CD4-positive, alpha-beta T cell treated with Interleukin-4 for 4 hours (primary cell): ENCODE results near the gene RASAL2.
"Not testable (repeated sequence)": the region's sequence is repeated elsewhere in the genome, so short reads cannot be mapped to it uniquely, and the experiment has no call there.

ENCODE experiments used
- DNase-seq: peaks from one replicate; pipeline ENCODE4 v3.0.0-alpha.2; 2020

RASAL2 gene

DNA sequence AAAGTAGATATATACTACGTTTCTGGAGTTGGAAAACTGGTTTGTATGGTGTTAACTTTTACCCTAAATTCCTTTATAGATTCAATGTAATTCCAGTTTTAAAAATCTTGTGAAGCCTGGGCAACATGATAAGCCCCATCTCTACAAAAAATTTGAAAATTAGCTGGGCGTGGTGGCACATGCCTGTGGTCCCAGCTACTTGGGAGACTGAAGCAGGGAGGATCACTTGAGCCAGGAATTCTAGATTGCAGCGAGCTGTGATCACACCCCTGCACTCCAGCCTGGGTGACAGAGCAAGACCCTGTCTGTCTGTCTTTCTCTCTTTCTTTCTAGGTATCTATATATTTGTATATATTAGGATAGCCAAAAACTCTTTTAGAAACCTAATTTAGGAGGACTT is 260.9 kb downstream of the RASAL2 start:
- DNase-seq: no peak

DNA sequence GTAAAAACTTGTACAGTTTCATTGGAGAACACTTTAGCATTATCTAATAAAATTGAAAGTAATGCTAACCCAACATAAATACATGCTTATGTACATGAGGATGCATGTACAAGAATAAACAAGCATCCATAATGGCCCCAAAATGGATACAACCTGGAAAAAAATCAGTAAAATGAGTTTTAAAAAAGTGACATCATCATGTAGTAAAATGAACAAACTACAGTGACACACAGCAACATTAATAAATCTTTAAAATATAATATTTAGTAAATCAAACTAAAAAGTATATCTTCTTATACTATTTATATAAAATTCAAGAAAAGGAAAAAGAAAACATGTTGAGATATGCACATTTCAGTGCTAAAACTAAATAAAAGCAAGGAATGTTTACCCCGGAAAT is 262.4 kb downstream of the RASAL2 start:
- DNase-seq: no peak

DNA sequence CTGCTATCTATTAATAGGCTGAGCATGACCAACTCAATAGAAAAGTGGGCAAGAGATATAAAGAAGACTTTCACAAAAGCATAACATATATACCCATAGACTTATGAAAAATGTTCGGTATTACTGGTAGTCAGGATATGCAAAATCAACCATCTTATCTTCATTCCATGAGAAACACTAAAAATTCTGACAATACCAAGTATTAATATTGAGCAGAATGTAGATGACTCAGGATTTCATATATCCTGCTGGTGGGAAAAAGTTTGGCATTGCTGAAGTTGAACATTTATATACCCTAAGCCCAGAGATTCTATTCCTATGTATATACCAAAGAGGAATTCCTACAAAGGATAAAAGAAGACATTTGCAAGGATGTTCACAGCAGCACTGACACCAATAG is 264.6 kb downstream of the RASAL2 start:
- DNase-seq: no peak

DNA sequence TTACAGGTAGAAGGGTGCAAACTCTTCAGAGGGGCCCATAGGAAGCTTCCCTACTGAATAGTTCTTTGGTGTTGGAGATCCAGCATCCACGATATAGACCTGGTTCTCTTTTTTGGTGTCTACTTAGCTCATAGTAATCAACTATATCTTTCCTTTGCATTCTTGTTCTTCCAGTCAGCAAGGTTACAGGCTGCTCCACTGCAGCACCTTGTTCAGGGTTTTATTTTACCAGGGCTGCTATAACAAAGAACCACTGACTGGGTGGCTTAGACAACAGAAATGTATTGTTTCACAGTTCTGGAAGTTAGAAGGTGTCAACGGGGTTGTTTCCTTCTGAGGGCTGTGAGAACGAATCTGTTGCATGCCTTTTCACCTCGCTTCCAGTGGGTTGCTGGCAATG is 266.5 kb downstream of the RASAL2 start:
- no peak for DNase-seq

DNA sequence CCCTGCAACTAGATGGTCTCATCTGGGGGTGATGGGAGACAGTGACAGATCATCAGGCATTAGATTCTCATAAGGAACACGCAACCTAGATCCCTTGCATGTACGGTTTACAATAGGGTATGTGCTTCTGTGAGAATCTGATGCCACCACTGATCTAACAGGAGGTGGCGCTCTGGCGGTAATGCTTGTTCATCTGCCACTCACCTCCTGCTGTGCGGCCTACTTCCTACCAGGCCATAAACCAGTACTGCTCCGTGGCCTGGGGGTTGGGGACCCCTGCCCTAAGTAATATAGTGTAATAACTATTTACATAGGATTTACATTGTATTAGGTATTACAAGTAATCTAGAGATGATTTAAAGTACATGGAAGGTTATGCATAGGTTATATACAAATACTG is 267.9 kb downstream of the RASAL2 start:
- DNase-seq: no peak

DNA sequence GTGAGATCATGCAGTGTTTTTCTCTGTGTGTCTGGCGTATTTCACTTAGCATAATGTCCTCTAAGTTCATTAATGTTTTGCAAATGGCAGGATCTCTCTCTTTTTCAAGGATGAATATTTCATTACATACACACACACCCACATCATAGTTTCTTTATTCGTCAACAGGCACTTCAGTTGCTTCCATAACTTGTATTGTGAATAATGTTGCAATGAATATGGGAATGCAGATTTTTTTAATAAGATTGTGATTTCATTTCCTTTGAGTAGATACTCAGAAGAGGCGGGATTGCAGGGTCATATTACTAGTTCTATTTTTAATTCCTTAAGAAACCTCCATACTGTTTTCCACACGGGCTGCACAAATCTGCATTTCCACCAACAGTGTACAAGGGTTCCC is 268.8 kb downstream of the RASAL2 start:
- DNase-seq: no peak

DNA sequence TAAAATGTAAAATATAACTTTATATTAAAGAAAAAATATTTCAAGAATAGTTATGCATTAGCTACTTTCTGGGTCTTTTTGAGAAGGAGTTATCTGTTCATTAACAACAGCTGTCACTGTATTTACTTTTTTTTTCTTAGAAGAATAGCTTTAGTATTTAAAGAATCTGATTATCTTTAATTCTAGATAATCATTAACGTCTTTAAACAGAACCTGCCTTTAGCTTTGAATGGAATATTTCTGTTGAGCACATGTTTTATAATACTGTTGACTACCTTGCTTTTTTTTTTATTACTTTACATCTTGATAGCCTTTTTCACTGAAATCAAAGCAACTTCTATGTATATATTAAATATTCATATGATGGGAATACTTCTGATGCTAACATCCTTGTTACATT is 270.9 kb downstream of the RASAL2 start:
- DNase-seq: no peak

DNA sequence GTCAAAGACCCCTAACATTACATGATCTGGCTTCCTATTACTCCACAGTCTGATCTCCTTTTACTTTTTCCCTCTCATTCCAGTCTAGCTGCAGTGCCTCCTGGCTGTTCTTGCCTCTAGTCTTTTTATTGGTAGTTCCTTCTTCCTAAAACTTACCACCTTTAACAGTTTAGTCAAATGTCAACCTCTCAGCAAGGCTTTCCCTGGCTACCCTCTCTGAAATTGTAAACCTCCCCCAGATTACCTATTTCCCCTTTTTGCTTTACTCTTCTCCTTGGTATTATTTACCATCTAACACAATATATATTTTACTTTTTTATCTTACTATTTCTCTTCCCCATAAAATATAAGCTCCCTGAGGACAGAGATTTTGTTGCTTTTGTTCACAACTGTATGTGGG is 273.2 kb downstream of the RASAL2 start:
- no peak for DNase-seq

DNA sequence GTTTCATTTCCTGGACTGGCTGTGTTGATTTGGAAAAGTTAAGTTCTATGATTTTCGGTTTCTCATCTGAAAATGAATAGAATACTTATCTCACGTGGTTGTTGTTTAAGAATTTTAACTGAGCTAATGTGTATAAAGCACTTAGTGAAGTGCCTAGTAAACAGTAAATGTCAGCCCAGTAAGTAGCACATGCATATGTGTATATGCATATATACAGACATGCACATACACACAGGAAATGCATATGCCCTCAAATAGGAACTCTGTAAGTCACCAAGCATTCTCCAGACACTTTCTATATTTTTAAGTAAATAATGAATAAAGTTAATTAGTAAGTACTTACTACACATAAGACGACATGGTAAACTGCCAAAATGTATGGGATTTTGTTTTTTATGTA is 274.3 kb downstream of the RASAL2 start:
- DNase-seq: no peak

DNA sequence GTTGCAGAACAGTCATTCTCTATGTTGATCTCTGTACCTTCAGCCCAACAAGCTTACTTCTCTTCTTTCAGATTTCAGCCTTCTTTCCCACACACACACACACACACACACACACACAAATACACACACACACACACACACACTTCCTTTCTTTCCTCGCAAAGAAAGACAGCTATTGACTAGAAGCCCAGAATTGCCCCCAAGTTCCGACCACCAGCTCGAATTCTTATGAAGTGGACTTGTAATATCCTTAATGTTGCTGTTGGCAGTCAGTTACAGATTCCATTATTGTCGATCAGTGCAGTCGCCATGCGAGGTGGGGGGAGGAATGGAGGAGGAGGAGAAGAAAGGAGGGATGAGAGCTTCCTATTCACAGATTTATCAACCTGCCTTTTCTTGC is 277.3 kb downstream of the RASAL2 start:
- no peak for DNase-seq

DNA sequence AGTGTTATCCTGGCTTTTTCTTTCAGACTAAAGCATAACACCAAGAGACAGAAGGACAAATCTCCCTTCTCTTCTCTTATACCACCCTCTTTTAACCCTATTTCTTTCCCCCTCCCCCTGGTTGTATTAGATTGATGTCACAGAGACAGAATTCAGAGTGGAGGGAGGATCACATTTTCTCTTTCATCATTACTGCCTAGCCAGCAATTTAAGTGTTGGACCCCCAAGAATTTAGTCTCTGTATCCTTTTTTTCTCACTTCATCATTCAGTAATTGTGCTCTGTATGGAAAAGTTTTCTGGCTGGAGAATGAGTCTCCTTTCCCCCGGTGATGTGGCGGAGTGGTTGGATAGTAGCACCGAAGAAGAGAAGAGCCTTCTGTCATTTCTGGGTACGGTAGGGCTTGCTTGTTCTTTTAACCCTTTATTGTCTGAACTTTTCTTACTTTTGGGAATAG is 278.1 kb downstream of the RASAL2 start:
- DNase-seq: no peak

DNA sequence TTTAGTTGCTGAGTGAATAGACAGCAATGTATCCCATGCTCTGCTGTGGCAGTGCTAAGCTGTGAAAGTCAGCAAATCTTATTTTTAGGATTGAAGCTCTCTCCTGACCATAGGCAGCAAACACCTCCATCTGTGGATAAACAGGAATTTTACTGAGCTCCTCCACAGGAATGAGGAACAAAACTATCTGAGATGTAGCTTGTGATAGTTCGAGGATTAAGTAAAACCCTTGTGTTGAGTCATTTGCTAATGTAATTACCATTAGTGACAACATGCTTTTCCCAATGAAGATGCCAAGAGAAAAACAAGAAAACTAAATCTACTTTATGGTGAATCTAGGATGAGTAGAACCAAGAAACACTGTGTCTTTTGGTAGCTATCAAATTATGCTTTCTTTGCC is 280.1 kb downstream of the RASAL2 start:
- no peak for DNase-seq

DNA sequence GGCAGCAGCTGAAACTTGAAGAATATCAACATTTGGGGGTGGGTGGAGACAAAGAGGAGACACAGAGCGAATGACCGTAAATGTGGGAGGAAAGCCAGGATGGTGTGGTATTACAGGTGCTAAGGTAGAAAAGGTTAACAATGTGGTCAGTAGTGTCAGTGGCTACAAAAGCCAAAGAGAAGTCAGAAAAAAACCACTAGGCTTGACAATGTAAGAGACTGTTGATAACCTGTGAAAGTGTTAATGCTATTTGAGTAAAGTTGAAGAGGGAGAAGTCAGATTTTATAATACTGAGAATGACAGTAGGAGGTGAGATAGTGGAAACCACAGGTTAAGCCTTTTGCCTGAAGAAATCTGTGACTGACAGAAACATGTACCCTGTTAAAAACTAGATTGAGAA is 282.1 kb downstream of the RASAL2 start:
- DNase-seq: no peak

DNA sequence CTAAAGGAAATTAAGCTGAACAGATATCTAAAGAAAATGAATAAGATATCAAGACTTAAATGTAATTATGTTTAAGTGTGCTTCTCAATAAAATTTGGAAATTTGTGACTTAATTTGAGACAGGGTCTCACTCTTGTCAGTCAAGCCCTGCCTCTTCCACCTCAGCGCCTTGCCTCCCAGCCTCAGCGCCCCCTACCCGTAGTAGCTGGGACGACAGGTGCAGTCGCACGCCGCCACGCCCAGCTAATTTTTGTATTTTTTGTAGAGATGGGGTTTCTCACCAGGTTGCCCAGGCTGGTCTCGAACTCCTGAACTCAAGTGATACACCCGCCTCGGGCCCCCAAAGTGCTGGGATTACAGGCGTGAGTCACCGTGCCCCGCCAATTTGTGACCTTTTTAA is 285.9 kb downstream of the RASAL2 start:
- no peak for DNase-seq

DNA sequence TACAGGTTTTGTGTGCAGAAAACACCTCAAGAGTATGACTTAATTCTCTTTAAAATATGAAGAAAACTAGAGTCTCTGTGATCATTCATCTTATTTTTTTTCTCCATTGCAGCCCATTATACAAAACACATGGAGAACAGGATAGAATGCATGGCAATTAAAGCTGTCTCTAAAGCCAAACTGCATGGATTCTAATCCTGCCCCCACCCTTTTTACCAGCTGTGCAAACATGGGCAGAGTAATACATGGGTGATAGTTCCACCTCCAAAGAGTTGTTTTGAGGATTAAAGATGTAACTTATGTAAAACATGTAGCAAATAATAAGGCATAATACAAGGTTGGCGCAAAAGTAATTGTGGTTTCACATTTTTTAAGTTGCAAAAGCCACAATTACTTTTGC is 288.5 kb downstream of the RASAL2 start:
- DNase-seq: no peak

DNA sequence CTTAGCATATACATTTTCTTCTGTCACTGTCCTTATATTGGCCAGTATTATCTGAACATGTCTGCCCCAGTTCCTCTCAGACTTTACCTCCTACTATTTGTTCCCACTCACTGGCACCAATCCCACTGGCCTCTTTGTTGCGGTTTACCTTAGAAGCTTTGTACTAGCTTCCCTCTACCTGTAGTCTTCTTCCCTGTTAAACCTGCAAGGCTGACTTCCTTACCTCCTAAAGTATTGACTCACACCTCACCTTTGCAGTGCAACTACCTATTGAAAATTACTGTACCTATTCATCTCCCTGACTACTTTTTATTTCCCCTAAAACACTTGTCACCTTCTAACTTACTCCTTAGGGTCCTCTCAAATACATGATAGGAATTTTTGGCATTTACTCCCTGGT is 291.8 kb downstream of the RASAL2 start:
- DNase-seq: no peak

DNA sequence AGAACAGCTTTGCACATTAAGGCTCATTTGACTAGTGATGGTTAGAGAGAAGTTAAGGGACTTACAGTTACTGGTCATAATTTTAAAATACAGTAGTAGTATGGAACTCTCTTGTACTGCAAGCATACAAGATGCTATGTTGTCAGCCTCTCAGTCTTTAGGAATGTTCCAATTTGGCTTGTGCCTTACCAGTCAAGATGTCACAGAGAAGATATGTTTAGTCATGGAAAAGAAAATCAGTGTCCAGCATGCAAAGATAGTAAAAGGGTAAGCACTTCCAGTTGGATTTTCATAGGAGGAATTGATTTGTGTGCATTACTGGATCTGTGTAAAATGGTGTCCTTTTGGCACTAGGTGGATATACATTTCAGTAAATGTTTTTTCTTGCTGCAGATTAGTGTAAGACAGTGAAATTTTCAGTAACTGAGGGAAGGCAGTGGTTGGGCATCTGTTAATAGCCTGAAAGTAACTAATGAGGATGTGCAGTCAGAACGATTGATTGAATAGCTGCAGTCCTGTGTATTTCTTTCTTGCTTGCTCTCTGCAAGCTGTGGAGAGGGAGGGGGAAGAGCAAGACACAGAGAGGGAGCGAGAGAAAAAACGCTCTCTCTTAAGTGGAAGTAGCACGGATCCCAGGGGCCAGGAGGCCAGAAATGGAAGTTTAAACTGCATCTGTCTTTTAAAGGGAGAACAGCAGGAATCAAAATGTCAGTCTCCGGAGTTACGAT is 294.7 kb downstream of the RASAL2 start:
- DNase-seq: no peak

DNA sequence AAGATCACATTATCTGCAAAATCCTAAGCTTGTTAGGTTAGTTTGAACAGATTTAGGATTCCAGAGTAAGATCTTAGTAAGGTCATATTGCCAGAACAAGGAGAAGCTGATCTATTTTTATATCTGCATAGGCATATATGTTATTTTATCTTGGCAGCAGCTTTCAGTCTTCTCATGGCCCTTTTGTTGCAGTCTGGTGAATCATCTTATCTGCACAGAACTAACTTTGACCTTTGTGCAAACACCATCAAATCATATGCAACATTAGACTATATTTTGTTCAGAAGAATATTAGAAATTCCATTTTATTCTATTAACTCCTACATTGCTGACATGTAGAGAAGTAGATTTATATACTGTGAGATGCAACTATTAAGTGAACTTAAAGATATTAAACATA is 295.5 kb downstream of the RASAL2 start:
- no peak for DNase-seq

DNA sequence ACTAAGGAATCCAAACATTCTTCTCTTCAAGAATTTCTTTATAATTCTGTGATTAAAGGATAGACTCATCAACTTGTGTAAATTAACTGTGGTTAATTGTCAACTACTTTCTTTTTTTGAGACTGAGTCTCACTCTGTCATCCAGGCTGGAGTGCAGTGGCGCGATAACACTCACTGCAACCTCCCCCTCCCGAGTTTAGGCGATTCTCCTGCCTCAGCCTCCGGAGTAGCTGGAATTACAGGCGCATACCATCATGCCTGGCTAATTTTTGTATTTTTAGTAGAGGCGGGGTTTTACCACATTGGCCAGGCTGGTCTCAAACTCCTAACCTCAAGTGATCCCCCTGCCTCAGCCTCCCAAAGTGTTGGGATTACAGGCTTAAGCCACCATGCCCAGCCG is 296.4 kb downstream of the RASAL2 start:
- DNase-seq: not testable (repeated sequence)

DNA sequence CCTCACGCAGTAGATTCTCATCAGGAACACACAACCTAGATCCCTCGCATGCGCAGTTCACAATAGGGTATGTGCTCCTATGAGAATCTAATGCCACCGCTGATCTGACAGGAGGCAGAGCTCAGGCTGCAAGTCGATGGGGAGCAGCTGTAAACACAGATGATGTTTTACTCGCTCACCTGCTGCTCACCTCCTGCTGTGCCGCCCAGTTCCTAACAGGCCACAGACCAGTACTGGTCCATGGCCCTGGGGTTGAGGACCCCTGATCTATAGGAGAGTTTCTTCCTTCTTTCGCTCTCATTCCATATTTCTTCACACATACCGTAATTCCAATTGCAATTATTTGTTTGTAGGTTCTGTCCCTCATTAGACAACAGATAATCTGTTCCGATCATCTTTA is 299.5 kb downstream of the RASAL2 start:
- DNase-seq: no peak

DNA sequence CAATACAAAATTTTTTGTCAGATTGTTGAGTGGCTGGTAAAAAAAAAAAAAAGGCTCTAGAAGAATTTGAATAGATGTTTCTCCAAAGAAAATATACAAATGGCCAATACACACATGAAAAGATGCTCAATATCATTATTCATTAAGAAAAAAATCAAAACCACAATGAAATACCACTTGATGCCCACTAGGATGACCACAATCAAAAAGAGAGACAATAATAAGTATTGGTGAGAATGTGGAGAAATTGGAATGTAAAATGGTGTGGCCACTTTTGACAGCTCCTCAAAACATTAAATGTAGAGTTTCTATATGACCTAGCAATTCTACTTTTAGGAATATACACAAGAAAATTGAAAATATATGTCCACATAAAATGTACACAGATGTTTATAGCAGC is 302.9 kb downstream of the RASAL2 start:
- no peak for DNase-seq

DNA sequence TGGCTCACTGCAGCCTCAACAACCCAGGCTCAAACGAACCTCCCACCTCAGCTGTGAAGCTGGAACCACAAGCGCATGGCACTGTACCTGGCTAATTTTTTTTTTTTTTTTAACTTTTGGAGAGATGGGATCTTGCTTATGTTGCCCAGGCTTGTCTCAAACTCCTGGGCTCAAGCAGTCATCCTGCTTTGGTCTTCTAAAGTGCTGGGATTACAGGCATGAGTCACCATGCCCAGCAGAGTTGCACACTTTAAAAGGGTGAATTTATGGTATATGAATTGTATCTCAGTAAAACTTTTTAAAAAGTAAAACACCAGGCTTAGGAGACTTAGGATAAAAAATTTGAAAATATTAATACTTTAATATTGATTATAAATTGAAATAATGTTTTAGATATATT is 303.8 kb downstream of the RASAL2 start:
- DNase-seq: no peak

DNA sequence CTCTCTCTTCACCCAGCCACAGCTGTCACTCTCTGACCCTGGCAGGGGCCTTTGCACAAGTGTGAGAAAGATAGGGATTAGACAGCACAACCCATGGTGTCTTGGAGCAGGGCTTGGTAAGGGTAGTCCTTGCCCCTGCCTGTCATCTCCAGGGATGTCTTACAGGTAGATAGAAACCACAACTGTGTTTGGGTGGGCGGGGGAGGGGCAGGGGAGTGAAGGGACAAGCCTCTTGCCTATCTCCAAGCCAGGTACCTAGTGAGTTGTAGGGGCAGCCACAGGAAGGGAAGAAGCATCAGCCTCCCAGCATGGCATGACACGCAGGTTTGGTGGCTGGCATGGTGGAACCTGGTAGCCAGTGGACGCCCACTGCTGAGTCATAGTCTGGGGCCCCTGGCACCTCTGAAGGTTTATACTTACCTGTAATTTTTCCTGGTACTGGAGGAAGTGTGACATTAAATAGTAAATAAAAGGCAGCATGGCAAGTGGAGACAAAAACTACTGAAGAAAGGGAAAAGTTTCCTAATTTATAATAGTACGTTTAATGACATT is 305.3 kb downstream of the RASAL2 start:
- no peak for DNase-seq

DNA sequence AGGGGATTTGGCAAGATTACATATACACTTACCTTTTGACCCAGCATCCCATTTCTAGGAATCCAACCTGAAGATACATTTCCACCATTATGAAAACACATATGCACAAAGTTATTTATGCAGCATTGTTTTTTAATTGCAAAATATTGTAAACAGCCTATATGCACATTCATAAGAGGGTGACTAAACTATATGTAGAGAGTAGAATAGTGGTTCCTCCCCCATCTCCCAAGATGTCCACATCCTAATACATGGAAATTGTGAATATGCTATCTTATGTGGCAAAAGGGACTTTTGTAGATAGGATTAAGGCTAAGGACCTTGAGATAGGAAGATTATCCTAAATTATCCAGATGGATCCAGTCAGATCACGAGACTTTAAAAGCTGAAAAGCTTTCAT is 311.2 kb downstream of the RASAL2 start:
- no peak for DNase-seq

DNA sequence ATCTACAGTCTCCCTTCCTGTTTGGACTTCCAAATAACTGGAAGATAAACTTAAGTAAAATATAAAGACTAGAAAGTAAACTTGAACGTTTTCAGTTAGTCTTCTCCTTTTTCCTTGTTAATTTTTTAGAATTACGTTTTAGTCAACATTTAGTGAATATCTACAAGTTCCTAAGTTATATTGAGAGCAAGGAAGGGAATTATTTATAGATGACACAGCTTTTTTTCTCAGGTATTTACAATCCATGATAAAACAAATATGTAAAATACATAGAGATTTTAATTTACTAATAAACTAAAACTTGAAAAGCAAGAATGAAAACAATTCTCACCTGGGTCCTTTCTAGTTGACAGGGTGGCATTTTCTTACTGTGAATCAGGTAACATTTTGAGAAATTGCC is 313.3 kb downstream of the RASAL2 start:
- no peak for DNase-seq
